Suprapubic skin (tissue), 3 donors: Measurements from ENCODE around the gene HDGFL3.

Source experiments
- EP300 ChIP-seq: sonication (generic); formaldehyde crosslinking; IDR thresholded peaks from one replicate; pipeline ENCODE4 v1.6.1; 2017; ENCODE audit warnings: antibody characterized with exemption
- POLR2A ChIP-seq, 2 donors: fragments of 450-650 bp; IDR thresholded peaks; one replicate each; pipeline ENCODE4 v1.6.1; 2017; ENCODE audit warnings: antibody characterized with exemption in 2 of 2, mild to moderate bottlenecking in 2 of 2, moderate library complexity in 2 of 2
- TF ChIP-seq, protein P1 (sequence below), 2 donors: fragments of 200-600 bp in 1 of 2; fragments of 450-650 bp in 1 of 2; sonication (generic) in 1 of 2; IDR thresholded peaks; one replicate each; pipeline ENCODE4 v1.5.1; 2016 to 2019; ENCODE audit warnings: antibody characterized with exemption in 2 of 2, mild to moderate bottlenecking in 1 of 2, moderate library complexity in 1 of 2

DNA sequence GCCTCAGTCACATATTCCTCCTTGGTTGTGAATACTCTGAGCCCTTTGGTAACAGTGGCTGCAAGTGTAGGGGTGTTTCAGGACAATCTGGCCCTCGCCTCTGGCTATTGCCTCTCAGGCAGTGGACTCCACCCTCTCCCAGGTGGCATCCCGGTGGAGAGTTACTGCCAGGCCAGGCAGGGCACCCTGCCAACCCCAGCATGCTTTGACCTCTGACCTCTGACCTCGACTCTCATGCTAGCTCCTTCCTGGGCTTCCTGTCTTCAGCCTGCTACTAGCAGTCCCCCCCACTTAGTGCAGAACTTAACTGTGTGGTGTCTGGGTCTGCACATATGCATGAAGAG, 94.7 kb downstream of the HDGFL3 start:
- TF ChIP-seq, protein P1, sequence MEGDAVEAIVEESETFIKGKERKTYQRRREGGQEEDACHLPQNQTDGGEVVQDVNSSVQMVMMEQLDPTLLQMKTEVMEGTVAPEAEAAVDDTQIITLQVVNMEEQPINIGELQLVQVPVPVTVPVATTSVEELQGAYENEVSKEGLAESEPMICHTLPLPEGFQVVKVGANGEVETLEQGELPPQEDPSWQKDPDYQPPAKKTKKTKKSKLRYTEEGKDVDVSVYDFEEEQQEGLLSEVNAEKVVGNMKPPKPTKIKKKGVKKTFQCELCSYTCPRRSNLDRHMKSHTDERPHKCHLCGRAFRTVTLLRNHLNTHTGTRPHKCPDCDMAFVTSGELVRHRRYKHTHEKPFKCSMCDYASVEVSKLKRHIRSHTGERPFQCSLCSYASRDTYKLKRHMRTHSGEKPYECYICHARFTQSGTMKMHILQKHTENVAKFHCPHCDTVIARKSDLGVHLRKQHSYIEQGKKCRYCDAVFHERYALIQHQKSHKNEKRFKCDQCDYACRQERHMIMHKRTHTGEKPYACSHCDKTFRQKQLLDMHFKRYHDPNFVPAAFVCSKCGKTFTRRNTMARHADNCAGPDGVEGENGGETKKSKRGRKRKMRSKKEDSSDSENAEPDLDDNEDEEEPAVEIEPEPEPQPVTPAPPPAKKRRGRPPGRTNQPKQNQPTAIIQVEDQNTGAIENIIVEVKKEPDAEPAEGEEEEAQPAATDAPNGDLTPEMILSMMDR (IDR thresholded peaks at IDR 0.05) = no peak
- no peak for TF ChIP-seq EP300
- no peak for TF ChIP-seq POLR2A (IDR thresholded peaks at IDR 0.05)
